Stimulated activated effector memory CD8-positive, alpha-beta T cell treated with anti-CD3 and anti-CD28 coated beads, Interleukin-12 subunit alpha, Interleukin-12 subunit beta, amount 100 ng/mL, for 72 hours (primary cell): ENCODE data around the gene MIA2.
A peak's percentile ranks its signal among the peaks of the same experiment; 100 is the strongest.
"Not testable (repeated sequence)": the region's sequence is repeated elsewhere in the genome, so short reads cannot be mapped to it uniquely, and the experiment has no call there.

Source experiments
- ATAC-seq: fragments of 150-1000 bp; cut with Tn5 transposase; 2 replicates; pipeline ENCODE4 v1.10.0; 2021
- DNase-seq, 2 donors: peaks; one replicate each; pipeline ENCODE4 v3.0.0; 2021 to 2022; ENCODE audit warnings: low spot score in 2 of 2
- H3K27ac Mint-ChIP-seq: one replicate; pipeline ENCODE4 v1.8.0; 2022; ENCODE audit warnings: mild to moderate bottlenecking, mixed read lengths
- H3K36me3 Mint-ChIP-seq: one replicate; pipeline ENCODE4 v1.8.0; 2022; ENCODE audit warnings: mild to moderate bottlenecking, mixed read lengths
- H3K4me1 Mint-ChIP-seq: one replicate; pipeline ENCODE4 v1.8.0; 2022; ENCODE audit warnings: mixed read lengths
- H3K4me3 Mint-ChIP-seq: one replicate; pipeline ENCODE4 v1.8.0; 2022; ENCODE audit warnings: mild to moderate bottlenecking, mixed read lengths
- H3K9me3 Mint-ChIP-seq: one replicate; pipeline ENCODE4 v1.8.0; 2022; ENCODE audit warnings: mixed read lengths

The MIA2 gene

GRCh38 chr14:39233680-39234326 is at the start of gene MIA2:
MIA2 (plus strand) TSS chr14:39233915; CDS start chr14:39234115, 200 bp downstream.
- no peaks in the 10 kb centered on the region for H3K9me3 Mint-ChIP-seq
- ATAC-seq (no peak), DNase-seq (peak in 1 of 2 donors; percentile 38)
- H3K4me3 Mint-ChIP-seq = peak within 1 kb of the TSS; percentile 36
- peaks cover 5% of the 10 kb centered on the region for H3K36me3 Mint-ChIP-seq
- H3K27ac Mint-ChIP-seq = peak within 1 kb of the TSS; percentile 93
- peaks cover 42% of the 10 kb centered on the region for H3K4me1 Mint-ChIP-seq

GRCh38 chr14:39184628-39185255 is 49.0 kb upstream of the MIA2 start:
- peaks cover 20% of the 10 kb centered on the region for H3K36me3 Mint-ChIP-seq
- H3K4me1 Mint-ChIP-seq = peaks cover 13% of the 10 kb centered on the region
- H3K4me3 Mint-ChIP-seq = no peak overlapping the region
- no peak for ATAC-seq
- peak in 1 of 2 donors; percentile 42 for DNase-seq
- no peaks in the 10 kb centered on the region for H3K9me3 Mint-ChIP-seq
- H3K27ac Mint-ChIP-seq = peak overlapping the region; percentile 35

- peaks cover 20% of the 10 kb centered on the region for H3K36me3 Mint-ChIP-seq
- DNase-seq (no peak), ATAC-seq (no peak)
- peak overlapping the region; percentile 35 for H3K27ac Mint-ChIP-seq
- no peak overlapping the region for H3K4me3 Mint-ChIP-seq
- peaks cover 13% of the 10 kb centered on the region for H3K4me1 Mint-ChIP-seq
- H3K9me3 Mint-ChIP-seq = no peaks in the 10 kb centered on the region
These were observed 48.3 kb upstream of the MIA2 start for GRCh38 chr14:39185256-39186049.

- peaks cover 13% of the 10 kb centered on the region for H3K4me1 Mint-ChIP-seq
- no peak overlapping the region for H3K4me3 Mint-ChIP-seq
- DNase-seq (peak in 1 of 2 donors; percentile 48), ATAC-seq (no peak)
- H3K36me3 Mint-ChIP-seq = peaks cover 20% of the 10 kb centered on the region
- H3K9me3 Mint-ChIP-seq = no peaks in the 10 kb centered on the region
- peak overlapping the region; percentile 41 for H3K27ac Mint-ChIP-seq
These were observed 46.7 kb upstream of the MIA2 start for GRCh38 chr14:39186941-39187525.

GRCh38 chr14:39203659-39204606 is 29.8 kb upstream of the MIA2 start:
- no peak for ATAC-seq
- H3K4me3 Mint-ChIP-seq = no peak overlapping the region
- peak overlapping the region; percentile 68 for H3K27ac Mint-ChIP-seq
- no peaks in the 10 kb centered on the region for H3K36me3 Mint-ChIP-seq
- peaks cover 9% of the 10 kb centered on the region for H3K4me1 Mint-ChIP-seq
- H3K9me3 Mint-ChIP-seq = no peaks in the 10 kb centered on the region
- DNase-seq = peak in 1 of 2 donors; percentile 34

- not testable (repeated sequence) for ATAC-seq
These were observed 26.3 kb upstream of the MIA2 start for GRCh38 chr14:39207430-39207829.

GRCh38 chr14:39211109-39211741 is 22.5 kb upstream of the MIA2 start:
- DNase-seq (no peak), ATAC-seq (no peak)
- no peak overlapping the region for H3K4me3 Mint-ChIP-seq
- peaks cover 9% of the 10 kb centered on the region for H3K4me1 Mint-ChIP-seq
- no peaks in the 10 kb centered on the region for H3K9me3 Mint-ChIP-seq
- H3K27ac Mint-ChIP-seq = no peak overlapping the region
- H3K36me3 Mint-ChIP-seq = no peaks in the 10 kb centered on the region

More at GRCh38 chr14:39207430-39207829, 26.3 kb upstream of the MIA2 start:
- H3K9me3 Mint-ChIP-seq, H3K4me1 Mint-ChIP-seq, H3K36me3 Mint-ChIP-seq, DNase-seq: not testable (repeated sequence)
- Mint-ChIP-seq H3K4me3 (peak overlapping the region; percentile 18), H3K27ac (peak overlapping the region; percentile 71)

GRCh38 chr14:39212034-39212433 is 21.7 kb upstream of the MIA2 start:
- DNase-seq (no peak), ATAC-seq (no peak)
- peaks cover 12% of the 10 kb centered on the region for H3K4me1 Mint-ChIP-seq
- no peak overlapping the region for H3K4me3 Mint-ChIP-seq
- H3K27ac Mint-ChIP-seq = no peak overlapping the region
- no peaks in the 10 kb centered on the region for H3K36me3 Mint-ChIP-seq
- no peaks in the 10 kb centered on the region for H3K9me3 Mint-ChIP-seq

GRCh38 chr14:39212693-39213092 is 21.0 kb upstream of the MIA2 start:
- Mint-ChIP-seq H3K4me1 (peaks cover 10% of the 10 kb centered on the region), H3K27ac (peak overlapping the region; percentile 64), H3K36me3 (no peaks in the 10 kb centered on the region), H3K4me3 (no peak overlapping the region), H3K9me3 (no peaks in the 10 kb centered on the region)
- DNase-seq = no peak
- ATAC-seq = no peak

GRCh38 chr14:39217214-39217879 is 16.4 kb upstream of the MIA2 start:
- no peaks in the 10 kb centered on the region for H3K9me3 Mint-ChIP-seq
- peaks cover 6% of the 10 kb centered on the region for H3K4me1 Mint-ChIP-seq
- no peak overlapping the region for H3K4me3 Mint-ChIP-seq
- no peaks in the 10 kb centered on the region for H3K36me3 Mint-ChIP-seq
- DNase-seq = no peak
- peak overlapping the region; percentile 26 for H3K27ac Mint-ChIP-seq
- ATAC-seq = no peak

GRCh38 chr14:39218171-39218769 is 15.4 kb upstream of the MIA2 start:
- Mint-ChIP-seq H3K9me3 (no peaks in the 10 kb centered on the region), H3K4me1 (peaks cover 6% of the 10 kb centered on the region), H3K27ac (no peak overlapping the region), H3K4me3 (no peak overlapping the region), H3K36me3 (no peaks in the 10 kb centered on the region)
- DNase-seq = no peak
- peak; percentile 56 for ATAC-seq

- DNase-seq (no peak), ATAC-seq (no peak)
- Mint-ChIP-seq H3K27ac (no peak overlapping the region), H3K9me3 (no peaks in the 10 kb centered on the region), H3K36me3 (no peaks in the 10 kb centered on the region), H3K4me1 (peaks cover 6% of the 10 kb centered on the region), H3K4me3 (no peak overlapping the region)
These were observed 14.6 kb upstream of the MIA2 start for GRCh38 chr14:39219075-39219499.

- not testable (repeated sequence) for H3K36me3 Mint-ChIP-seq, H3K4me3 Mint-ChIP-seq, DNase-seq, H3K4me1 Mint-ChIP-seq, H3K9me3 Mint-ChIP-seq, ATAC-seq, H3K27ac Mint-ChIP-seq
These were observed 13.2 kb upstream of the MIA2 start for GRCh38 chr14:39220473-39220872.
